ENCODE measurements around the gene LMAN1. TPM values are rescaled to one million over a fixed set of nuclear protein-coding genes. Genes with fewer than 3 reads are reported as not detected.

Gene LMAN1
- total RNA-seq, 1 donor from 2014 or later: 110 TPM

DNA sequence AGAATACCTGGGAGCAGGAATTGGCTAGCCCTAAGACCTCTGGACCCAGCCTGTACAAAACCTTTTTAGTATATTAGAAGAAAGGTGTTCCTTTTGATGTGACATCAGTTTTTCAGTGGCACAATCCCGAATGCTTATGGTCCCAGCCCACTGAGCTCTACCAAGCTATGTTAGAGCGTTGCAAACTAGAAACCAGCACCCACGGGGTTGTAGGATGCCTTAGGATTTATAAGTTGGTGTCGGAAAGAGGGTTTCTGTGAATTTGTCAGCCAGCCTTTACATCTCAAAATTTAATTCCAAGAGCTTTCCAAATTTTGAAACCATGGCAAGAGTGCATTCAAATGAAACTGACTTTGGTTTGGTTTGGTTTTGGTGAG is 499 bp upstream of the LMAN1 start:
- Mint-ChIP-seq H3K27me3 (ENCODE audit: low read depth) (peaks cover 12% of the 10 kb centered on the region), H3K27ac (no peak overlapping the region), H3K4me3 (peak overlapping the region; percentile 97), H3K9me3 (no peaks in the 10 kb centered on the region), H3K4me1 (peaks cover 20% of the 10 kb centered on the region), H3K36me3 (peaks cover 5% of the 10 kb centered on the region)
- DNase-seq (ENCODE audit: low spot score in 2 of 2, unreplicated experiment in 2 of 2): peak in 1 of 2 experiments; percentile 40
- TF ChIP-seq, protein P1, sequence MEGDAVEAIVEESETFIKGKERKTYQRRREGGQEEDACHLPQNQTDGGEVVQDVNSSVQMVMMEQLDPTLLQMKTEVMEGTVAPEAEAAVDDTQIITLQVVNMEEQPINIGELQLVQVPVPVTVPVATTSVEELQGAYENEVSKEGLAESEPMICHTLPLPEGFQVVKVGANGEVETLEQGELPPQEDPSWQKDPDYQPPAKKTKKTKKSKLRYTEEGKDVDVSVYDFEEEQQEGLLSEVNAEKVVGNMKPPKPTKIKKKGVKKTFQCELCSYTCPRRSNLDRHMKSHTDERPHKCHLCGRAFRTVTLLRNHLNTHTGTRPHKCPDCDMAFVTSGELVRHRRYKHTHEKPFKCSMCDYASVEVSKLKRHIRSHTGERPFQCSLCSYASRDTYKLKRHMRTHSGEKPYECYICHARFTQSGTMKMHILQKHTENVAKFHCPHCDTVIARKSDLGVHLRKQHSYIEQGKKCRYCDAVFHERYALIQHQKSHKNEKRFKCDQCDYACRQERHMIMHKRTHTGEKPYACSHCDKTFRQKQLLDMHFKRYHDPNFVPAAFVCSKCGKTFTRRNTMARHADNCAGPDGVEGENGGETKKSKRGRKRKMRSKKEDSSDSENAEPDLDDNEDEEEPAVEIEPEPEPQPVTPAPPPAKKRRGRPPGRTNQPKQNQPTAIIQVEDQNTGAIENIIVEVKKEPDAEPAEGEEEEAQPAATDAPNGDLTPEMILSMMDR (IDR thresholded peaks at IDR 0.05; ENCODE audit: unreplicated experiment): no peak

DNA sequence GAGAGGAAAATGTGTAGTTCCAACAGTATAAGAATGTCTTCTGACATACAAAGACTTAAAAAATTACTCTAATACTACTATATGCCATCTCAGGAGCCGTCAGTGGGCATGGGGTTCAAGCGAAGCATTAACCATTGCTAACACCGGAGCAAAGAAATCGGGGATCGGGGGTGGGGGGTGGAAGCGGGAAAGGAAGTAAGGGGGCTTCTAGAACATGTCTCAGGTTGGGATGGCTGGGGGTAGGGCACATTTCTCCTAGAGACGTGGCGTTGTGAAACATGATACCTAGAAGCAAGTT is 702 bp downstream of the LMAN1 start:
- DNase-seq (ENCODE audit: low spot score in 2 of 2, unreplicated experiment in 2 of 2): no peak
- Mint-ChIP-seq H3K27ac (peak overlapping the region; percentile 98), H3K27me3 (ENCODE audit: low read depth) (peaks cover 3% of the 10 kb centered on the region), H3K36me3 (peaks cover 6% of the 10 kb centered on the region), H3K4me3 (peak overlapping the region; percentile 97), H3K4me1 (peaks cover 21% of the 10 kb centered on the region), H3K9me3 (no peaks in the 10 kb centered on the region)
- TF ChIP-seq, protein P1 (IDR thresholded peaks at IDR 0.05; ENCODE audit: unreplicated experiment): no peak

DNA sequence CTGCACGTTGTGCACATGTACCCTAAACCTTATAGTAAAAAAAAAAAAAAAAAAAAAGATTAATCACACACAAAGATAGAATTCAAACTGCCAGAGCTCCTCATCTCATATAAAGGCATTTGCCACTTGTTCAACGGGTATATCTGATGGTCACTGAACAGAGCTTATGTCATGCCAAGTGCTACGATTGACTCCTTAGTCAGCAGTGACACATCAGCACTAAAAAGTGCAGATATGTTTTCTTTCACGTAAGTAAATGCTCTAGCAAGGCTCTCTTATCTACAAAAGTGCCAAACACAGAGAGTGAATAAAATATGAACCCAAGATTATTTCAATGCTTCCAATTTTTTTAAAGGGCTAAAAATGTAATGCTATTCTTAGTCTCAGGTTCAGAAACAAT is 1.1 kb downstream of the LMAN1 start:
- no peak for DNase-seq (ENCODE audit: low spot score in 2 of 2, unreplicated experiment in 2 of 2)
- H3K27ac Mint-ChIP-seq: peak overlapping the region; percentile 98
- TF ChIP-seq, protein P1 (IDR thresholded peaks at IDR 0.05; ENCODE audit: unreplicated experiment): no peak

GRCh38 chr18:59354731-59355130 is 4.3 kb downstream of the LMAN1 start:
- TF ChIP-seq, protein P1 (IDR thresholded peaks at IDR 0.05; ENCODE audit: unreplicated experiment): no peak
- H3K4me1 Mint-ChIP-seq: peaks cover 26% of the 10 kb centered on the region
- no peak overlapping the region for H3K4me3 Mint-ChIP-seq
- H3K36me3 Mint-ChIP-seq: peaks cover 27% of the 10 kb centered on the region
- no peak overlapping the region for H3K27ac Mint-ChIP-seq
- no peaks in the 10 kb centered on the region for H3K9me3 Mint-ChIP-seq
- no peaks in the 10 kb centered on the region for H3K27me3 Mint-ChIP-seq (ENCODE audit: low read depth)
- DNase-seq (ENCODE audit: low spot score in 2 of 2, unreplicated experiment in 2 of 2): no peak

More for the DNA sequence above, 1.1 kb downstream of the LMAN1 start:
- Mint-ChIP-seq H3K27me3 (ENCODE audit: low read depth) (no peaks in the 10 kb centered on the region), H3K4me1 (peaks cover 26% of the 10 kb centered on the region), H3K36me3 (peaks cover 6% of the 10 kb centered on the region), H3K4me3 (peak overlapping the region; percentile 97), H3K9me3 (no peaks in the 10 kb centered on the region)

DNA sequence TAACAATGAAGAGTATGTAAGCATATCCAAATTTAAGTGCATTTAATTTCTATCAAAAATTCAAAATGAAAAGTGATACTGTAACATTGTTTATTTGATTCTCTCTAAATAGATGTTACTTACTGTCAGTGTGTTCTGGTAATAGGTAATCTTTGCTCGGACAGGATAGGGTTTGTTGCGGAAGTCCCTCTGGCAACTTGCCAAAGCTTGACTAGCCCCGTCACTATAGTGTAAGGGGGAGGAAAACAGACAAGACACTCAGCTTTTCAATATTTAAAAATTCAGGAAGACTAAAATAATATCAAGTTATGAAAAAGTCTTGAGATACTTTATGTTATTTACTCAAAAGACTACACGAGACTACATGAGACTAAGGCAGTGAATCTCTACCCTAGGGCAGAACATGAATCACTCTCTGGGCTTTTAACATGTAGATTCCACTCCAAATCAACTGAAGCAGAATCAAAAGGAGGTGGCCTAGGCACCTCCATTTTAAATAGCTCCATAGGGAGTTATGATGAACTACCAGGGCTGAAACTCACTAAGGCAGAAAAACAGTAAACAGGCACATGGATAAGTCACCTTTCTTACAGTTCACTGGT is 5.9 kb downstream of the LMAN1 start:
- H3K36me3 Mint-ChIP-seq: peaks cover 41% of the 10 kb centered on the region
- no peaks in the 10 kb centered on the region for H3K27me3 Mint-ChIP-seq (ENCODE audit: low read depth)
- peaks cover 26% of the 10 kb centered on the region for H3K4me1 Mint-ChIP-seq
- H3K9me3 Mint-ChIP-seq: no peaks in the 10 kb centered on the region
- TF ChIP-seq, protein P1 (IDR thresholded peaks at IDR 0.05; ENCODE audit: unreplicated experiment): no peak
- peak overlapping the region; percentile 58 for H3K27ac Mint-ChIP-seq
- DNase-seq (ENCODE audit: low spot score in 2 of 2, unreplicated experiment in 2 of 2): no peak
- H3K4me3 Mint-ChIP-seq: no peak overlapping the region
